COR-L47 (cell line): ENCODE measurements around the gene ZDHHC11.

Experiments
- DNase-seq: peaks from one replicate; lab custom pipeline; 2025; lab: John Stamatoyannopoulos, UW

ZDHHC11 gene, protein sequence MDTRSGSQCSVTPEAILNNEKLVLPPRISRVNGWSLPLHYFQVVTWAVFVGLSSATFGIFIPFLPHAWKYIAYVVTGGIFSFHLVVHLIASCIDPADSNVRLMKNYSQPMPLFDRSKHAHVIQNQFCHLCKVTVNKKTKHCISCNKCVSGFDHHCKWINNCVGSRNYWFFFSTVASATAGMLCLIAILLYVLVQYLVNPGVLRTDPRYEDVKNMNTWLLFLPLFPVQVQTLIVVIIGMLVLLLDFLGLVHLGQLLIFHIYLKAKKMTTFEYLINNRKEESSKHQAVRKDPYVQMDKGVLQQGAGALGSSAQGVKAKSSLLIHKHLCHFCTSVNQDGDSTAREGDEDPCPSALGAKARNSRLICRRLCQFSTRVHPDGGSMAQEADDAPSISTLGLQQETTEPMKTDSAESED

DNA sequence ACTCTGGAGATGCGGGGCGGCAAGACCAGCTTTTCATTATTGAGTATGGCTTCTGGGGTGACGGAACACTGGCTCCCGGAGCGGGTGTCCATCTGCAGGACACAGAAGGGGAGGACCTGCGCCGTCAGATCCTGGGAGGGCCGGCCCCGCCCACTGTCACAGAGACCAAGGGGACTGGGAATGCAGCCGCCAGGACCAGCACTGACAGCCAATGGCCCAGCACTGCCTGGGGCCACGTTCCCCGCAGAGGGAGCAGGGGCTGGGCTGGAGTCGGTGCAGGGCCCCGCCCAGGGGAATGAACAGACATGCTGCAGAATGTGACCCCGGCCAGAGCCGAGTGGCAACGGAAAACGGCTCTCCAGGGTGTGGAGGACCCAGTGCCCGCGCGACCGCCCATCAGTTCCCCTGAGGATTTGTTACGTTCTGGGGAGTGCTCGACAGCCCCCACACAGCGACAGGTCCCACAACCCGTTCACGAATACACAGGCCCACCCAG lies at the start of gene ZDHHC11:
Gene ZDHHC11, minus strand, starts transcription at position 476 of the 496 bp plus-strand sequence. Its CDS starts 384 bp downstream, at position 92.
- DNase-seq: no peak

- peak; percentile 43 for DNase-seq
Measured at GRCh38 chr5:893711-894110, 42.9 kb upstream of the ZDHHC11 start.

DNA sequence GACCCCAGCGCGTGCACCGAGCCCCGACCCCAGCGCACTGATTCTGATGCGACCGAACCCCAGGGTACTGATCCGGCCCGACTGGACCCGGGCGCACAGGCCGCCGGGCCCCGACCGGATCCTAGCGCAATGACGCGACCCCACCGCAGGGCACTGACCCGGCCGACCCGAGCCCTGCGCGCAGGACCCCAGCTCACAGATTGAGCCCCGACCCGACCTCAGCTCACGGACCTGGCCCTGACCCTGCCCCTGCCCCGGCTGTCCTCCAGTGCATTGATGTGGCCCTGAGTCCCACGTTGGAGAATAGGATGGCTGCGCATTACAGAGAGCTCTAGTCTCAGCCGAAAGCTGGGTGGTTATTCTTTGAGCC lies 42.3 kb upstream of the ZDHHC11 start:
- no peak for DNase-seq

GRCh38 chr5:892394-893136 lies 41.8 kb upstream of the ZDHHC11 start, which contains the start of the genes BRD9 and TRIP13:
BRD9 (minus strand) TSS chr5:892801; CDS start chr5:892657, 144 bp downstream.
TRIP13 (plus strand) TSS chr5:892884; CDS start chr5:892999, 115 bp downstream.
- peak; percentile 74 for DNase-seq

DNA sequence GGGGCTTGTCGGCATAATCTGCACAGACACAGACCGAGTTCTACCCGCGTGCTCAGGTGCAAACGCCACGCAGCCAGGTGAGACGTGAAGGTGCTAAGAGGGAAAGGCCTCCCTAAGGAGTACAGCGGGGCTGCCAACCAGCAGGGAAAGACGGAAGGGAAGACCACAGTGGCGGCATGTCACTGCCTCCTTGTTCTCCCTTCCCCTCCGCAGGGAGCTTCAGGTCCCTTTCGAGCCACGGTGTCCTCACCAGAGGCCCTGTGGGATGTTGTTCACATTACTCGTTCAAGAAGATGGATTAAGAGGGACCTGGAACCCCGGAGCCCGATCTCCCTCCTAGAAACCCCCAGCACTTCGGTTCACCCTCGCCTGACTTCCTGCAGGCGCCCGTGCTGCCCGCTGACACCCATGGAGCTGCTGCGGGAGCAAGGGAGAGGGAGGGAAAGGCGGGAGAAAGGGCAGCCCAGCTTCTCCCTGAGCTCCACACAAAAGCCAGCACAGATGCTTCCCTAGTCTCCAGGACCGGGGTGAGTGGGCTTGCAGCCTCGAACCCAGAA lies 41.1 kb upstream of the ZDHHC11 start:
- no peak for DNase-seq

DNA sequence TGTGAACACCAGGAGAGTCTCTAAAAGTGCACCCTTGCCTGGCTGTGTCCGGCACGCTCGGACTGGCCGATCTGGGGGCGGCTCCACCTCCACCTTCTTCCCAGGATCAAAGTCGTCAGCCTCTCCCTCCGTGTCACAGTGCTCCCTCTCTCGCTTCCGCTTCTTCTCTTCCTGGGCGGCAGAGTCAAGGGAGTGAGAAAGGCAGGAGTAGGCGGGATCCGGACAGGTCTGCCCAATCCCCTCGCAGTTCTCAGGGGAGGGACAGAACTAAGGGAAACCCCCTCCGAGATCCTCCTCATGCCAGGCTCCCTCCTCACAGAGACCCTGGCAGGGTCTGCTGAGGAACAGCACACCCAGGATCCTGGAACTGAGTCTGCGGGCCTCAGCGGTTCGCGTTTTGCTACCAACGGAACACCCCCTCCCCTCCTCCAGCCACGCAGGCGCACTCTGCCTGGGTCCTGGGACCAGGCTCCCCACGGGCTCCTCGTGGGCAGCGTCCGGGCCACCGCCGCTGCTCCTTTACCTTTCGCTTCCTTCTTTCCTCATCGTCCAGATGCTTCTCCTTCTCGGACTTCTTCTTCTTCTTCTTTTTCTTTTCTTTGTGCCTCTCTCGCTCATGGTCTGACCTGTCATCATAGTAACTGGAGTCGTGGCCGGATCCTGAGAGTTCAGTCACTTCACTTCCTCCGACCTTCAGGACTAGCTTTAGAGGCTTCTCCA lies 40.5 kb upstream of the ZDHHC11 start:
- DNase-seq: no peak

DNA sequence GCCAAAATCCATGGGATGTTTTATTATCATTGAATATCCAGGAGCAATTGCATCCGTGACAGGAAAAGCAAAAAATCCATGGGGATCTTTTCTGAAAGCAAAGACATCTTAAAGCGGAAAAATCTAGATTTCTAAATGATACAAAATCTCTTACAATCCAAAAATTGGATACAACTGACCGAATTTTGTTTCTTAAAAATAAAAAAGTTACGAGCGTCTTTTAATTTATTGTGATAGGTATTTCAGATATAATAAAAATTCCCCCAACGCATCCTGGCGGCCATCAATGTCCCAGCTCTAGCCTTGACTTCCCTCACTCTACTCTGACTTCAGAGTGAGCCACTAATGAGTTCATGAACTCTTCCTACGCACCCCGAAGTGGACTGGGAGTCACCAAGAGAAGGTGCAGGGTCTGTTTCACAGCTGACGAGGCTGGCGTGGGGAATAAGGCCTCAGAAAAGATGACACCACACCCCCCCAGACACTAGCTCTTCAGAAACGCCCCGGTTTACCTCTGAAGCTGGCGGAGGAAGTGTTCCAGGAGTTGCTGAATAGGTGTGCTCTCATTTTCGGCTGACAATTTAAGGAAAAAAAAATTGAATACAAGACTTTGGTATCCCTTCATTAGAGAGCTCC lies 38.4 kb upstream of the ZDHHC11 start:
- no peak for DNase-seq

- no peak for DNase-seq
Measured at GRCh38 chr5:888638-889035, 37.9 kb upstream of the ZDHHC11 start.

DNA sequence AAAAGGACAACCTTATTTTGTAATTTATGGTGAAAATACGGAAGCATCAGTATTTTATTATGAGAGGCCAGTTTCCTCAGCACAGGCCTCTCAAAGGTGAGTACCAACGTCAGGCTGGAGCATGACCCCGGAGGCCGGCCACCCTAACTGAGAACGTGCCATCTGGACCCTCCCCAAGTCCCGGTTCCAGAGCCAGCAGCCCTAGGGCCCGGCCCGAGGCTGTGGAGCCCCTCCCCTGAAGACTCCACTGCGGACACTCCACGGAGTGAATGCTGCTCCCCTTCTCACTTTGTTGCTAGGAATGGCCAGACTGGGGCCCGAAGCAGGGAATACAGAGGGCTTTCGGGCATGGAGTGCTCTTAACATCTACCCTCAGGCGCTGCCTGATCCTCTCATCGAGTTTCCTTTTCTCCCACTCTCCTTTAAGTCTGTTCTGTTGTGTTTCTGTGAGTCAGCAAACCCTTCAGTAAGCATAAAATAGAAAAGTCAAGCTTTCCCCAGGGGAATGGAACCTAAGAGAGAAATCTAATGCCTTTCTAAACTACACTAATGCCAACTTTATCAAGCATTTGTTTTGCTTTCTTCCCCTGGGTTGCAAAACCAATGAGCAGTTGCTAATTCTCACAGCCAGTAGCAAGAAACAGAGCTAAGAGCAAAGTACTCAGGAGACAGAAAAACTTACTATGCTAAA lies 37.3 kb upstream of the ZDHHC11 start:
- DNase-seq: no peak

- DNase-seq: no peak
Measured at GRCh38 chr5:886716-887325, 36.0 kb upstream of the ZDHHC11 start.

DNA sequence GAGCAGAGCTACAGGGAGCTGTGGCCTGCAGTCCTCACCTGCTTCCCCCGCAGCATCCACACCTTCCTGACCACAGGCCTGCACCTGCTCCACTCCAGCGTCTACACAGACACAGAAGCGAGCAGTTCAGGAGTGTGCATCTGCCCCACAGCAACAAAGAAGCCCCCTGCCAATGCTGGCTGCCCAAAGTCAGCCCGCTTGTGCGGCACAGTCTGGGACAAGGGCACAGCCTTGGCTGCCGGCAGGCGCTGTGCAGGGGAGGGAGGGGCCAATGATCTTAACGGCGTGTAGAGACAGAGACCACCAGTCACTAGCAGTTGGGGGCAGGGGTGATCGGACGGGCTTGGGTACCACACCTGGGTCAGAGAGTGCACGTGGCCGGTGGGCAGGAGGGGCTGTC lies 35.2 kb upstream of the ZDHHC11 start:
- DNase-seq: no peak

DNA sequence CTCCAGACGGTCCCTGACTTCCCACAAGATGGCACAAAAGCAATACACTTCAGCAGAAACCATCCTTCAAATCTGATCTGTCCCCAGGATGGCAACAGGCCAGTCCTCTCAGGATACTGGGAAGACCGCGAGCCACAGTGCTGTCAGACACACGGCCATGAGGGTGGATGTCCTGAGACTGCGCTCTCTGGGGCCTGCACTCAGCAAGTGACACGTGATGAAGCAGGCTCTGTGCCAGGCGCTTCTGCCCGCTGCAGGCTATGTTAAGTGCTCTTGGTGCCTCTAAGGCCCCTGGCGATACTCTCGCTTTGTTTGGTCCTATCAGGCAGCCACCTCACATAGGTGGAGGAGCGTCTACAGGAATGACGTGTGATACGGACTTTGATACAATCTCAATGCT lies 34.7 kb upstream of the ZDHHC11 start:
- no peak for DNase-seq

- no peak for DNase-seq
Measured at GRCh38 chr5:885127-885442, 34.3 kb upstream of the ZDHHC11 start.

DNA sequence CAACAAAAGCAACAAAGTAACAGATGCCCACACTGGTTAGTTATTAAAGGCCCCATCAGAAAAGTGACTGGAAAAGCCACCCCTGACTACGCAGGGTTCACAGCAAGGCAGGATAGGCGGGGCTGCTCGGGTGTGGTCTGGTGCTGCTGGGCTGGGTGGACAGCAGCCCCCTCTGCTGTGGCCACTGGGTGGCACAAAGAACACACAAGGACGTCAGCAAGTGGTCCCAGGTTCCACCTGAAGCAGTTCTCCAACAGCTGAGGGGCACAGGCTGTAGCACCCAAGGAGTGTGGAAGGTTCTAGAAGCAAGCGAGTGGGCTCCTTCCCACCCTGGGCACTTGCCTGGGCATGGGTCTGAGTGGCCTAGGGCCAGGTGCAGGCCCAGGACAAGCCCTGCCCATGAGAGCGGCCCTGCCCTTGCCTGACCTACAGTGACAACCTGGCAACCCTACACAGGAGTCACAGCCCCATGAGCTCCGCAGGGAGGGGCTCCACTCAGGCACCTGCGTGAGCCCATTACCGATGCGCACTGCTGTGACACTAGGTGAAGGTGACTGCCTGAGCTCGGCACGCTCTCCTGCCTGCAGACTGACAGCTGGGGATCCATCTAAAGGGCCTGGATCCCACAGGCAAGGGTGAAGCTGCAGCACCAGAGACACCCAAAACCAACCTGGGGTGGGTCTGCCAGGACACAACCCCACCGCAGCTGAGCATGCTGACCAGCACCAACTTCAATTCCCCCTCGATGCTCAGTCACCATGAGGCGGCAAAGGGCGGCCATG lies 33.8 kb upstream of the ZDHHC11 start:
- DNase-seq: no peak

DNA sequence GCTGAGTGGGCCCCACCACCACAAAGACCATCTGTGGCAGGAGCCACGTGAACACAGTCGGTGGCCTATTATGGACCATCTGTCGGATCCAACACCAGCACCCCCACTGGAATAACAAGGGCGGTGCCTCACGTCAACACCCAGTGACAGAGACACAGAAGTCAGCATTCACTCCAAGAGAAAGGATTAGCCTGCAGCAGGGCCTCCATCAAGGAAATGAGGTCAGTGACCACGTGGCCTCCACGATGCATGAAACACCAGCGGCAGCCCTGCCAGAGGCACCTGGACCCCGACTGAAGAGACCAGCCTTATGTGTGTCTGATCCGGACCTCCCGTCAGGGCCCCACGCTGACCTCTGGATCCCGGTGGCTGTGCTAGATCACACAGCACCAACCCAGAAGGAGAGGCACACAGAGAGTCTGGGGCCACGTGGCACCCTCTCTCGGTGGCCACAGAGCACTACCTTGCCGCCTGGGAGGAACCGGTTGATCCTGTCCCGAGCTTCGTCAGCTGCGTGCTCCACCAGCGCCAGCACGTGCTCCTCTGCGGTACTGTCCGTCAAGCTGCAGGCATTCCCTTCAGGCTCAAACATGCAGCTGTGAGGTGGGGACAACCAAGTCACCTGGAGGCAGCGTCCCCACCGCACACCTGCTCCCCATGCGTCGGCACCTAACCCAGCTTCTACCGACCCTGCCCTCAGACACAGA lies 32.8 kb upstream of the ZDHHC11 start:
- DNase-seq: no peak

DNA sequence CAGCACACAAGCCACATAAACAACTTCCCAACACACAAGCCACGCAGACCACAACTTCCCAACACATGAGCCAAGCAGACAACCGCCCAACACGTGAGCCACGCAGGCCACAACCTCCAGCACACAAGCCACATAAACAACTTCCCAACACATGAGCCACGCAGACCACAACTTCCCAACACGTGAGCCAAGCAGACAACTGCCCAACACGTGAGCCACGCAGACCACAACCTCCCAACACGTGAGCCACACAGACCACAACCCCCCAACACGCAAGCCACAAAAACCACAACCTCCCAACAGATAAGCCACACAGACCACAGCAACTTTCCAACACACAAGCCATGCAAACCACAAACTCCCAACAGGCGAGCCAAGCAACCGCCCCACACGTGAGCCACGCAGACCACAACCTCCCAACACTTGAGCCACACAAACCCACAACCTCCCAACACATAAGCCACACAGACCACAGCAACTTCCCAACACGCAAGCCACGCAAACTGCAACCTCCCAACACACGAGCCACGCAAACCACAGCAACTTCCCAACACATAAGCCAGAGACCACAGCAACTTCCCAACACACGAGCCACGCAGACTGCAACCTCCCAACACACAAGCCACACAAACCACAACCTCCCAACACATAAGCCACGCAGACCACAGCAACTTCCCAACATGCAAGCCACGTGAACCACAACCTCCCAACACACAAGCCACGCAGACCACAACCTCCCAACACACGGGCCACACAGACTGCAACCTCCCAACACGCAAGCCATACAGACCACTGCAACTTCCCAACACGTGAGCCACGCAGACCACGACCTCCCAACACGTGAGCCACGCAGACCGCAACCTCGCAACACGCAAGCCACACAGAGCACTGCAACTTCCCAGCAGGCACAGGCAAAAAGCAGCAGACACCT lies 31.7 kb upstream of the ZDHHC11 start:
- no peak for DNase-seq

GRCh38 chr5:881551-881935 lies 30.8 kb upstream of the ZDHHC11 start:
- no peak for DNase-seq
